H1 (cell line): ENCODE data around the gene APEH. TPM values are rescaled to one million over a fixed set of nuclear protein-coding genes. Genes with fewer than 3 reads are reported as not detected.

Experiments
- CTCF ChIA-PET: fragments of 300-600 bp; sonication (Branson Sonifier 250); formaldehyde crosslinking; loops from one replicate; lab custom pipeline; 2021; ENCODE audit not compliant: partially characterized antibody; lab: Charles Lee
- POLR2A ChIA-PET: fragments of 300-600 bp; sonication (Branson Sonifier 250); formaldehyde crosslinking; loops from one replicate; lab custom pipeline; 2021; ENCODE audit warnings: inconsistent platforms; ENCODE audit not compliant: partially characterized antibody; lab: Charles Lee
- DNase-seq, 2 experiments: peaks; one replicate each; pipeline versions ENCODE4 v3.0.0 to v3.0.0-alpha.2; 2010 to 2022; ENCODE audit warnings: low spot score in 2 of 2, low read depth in 1 of 2, mixed read lengths in 1 of 2
- FAIRE-seq: peaks from 2 replicates; lab custom pipeline; 2011; peaks lifted over from hg19 to GRCh38; lab: Jason Lieb, UNC
- H2AFZ ChIP-seq: 2 replicates; pipeline ENCODE4 v1.8.1; 2012; ENCODE audit warnings: low read length, inconsistent platforms
- H2AK5ac ChIP-seq: 2 replicates; pipeline ENCODE4 v1.6.1; 2013; ENCODE audit warnings: low read depth, low read length
- H2BK120ac ChIP-seq: replicated peaks from 2 replicates; pipeline ENCODE3; 2013; ENCODE audit warnings: low read depth, low read length, inconsistent platforms
- H2BK12ac ChIP-seq: 2 replicates; pipeline ENCODE4 v1.6.1; 2013; ENCODE audit warnings: low read depth, low read length
- H2BK15ac ChIP-seq: 2 replicates; pipeline ENCODE4 v1.6.1; 2013; ENCODE audit warnings: low read length
- H2BK20ac ChIP-seq: 2 replicates; pipeline ENCODE4 v1.6.1; 2013; ENCODE audit warnings: low read length
- H2BK5ac ChIP-seq: 2 replicates; pipeline ENCODE4 v1.6.1; 2013; ENCODE audit warnings: low read depth, low read length
- H3K14ac ChIP-seq: 2 replicates; pipeline ENCODE4 v1.6.1; 2013; ENCODE audit warnings: inconsistent platforms; ENCODE audit not compliant: insufficient read length
- H3K18ac ChIP-seq: 2 replicates; pipeline ENCODE4 v1.6.1; 2013; ENCODE audit warnings: low read length; ENCODE audit errors: extremely low read depth
- H3K23ac ChIP-seq: 2 replicates; pipeline ENCODE4 v1.6.1; 2013; ENCODE audit warnings: inconsistent platforms; ENCODE audit not compliant: insufficient read length
- H3K23me2 ChIP-seq: 2 replicates; pipeline ENCODE4 v1.6.1; 2013; ENCODE audit warnings: low read depth, low read length
- H3K27ac ChIP-seq: 2 replicates; pipeline ENCODE4 v1.6.1; 2011; ENCODE audit warnings: low read depth, low read length, inconsistent platforms
- H3K27me3 ChIP-seq, 4 experiments: replicated peaks in 1 of 4; 1 replicate in 1 of 4; 2 replicates in 3 of 4; pipeline versions ENCODE4 v1.6.1 to v1.8.1; 2011 to 2013; ENCODE audit warnings: low read length in 3 of 4, mild to moderate bottlenecking in 3 of 4, inconsistent platforms in 2 of 4, mixed read lengths in 2 of 4, moderate library complexity in 1 of 4; ENCODE audit not compliant: control insufficient read depth in 3 of 4, insufficient read depth in 3 of 4; ENCODE audit errors: extremely low read depth in 1 of 4
- H3K36me3 ChIP-seq, 4 experiments: 2 replicates each; pipeline versions ENCODE4 v1.6.1 to v1.8.1; 2011 to 2013; ENCODE audit warnings: mild to moderate bottlenecking in 4 of 4, low read length in 3 of 4, moderate library complexity in 2 of 4, control low read depth in 1 of 4, inconsistent platforms in 1 of 4; ENCODE audit not compliant: insufficient read depth in 4 of 4, control insufficient read depth in 2 of 4
- H3K4ac ChIP-seq: replicated peaks from 2 replicates; pipeline ENCODE3; 2013; ENCODE audit warnings: low read length, low read depth, mixed read lengths, inconsistent platforms; ENCODE audit not compliant: insufficient read length
- H3K4me1 ChIP-seq, 4 experiments: replicated peaks in 1 of 4; 1 replicate in 1 of 4; 2 replicates in 3 of 4; pipeline versions ENCODE4 v1.6.1 to v1.8.1; 2011 to 2013; ENCODE audit warnings: low read length in 3 of 4, inconsistent platforms in 2 of 4, mixed read lengths in 1 of 4; ENCODE audit not compliant: insufficient read depth in 4 of 4, control insufficient read depth in 3 of 4
- H3K4me2 ChIP-seq, 2 experiments: 2 replicates each; pipeline versions ENCODE4 v1.6.1 to v1.8.1; 2011 to 2013; ENCODE audit warnings: low read depth in 2 of 2, low read length in 2 of 2, control low read depth in 1 of 2, inconsistent platforms in 1 of 2, mild to moderate bottlenecking in 1 of 2; ENCODE audit not compliant: insufficient read depth in 1 of 2
- H3K4me3 ChIP-seq, 4 experiments: fragments of 200-600, 300-600 bp in 1 of 4; sonication (generic), shearing (Covaris generic), sonication (Bioruptor Twin) in 1 of 4; 2 replicates each; pipeline versions ENCODE4 v1.5.1 to v1.8.1; 2011 to 2016; ENCODE audit warnings: low read length in 4 of 4, low read depth in 3 of 4, control low read depth in 2 of 4, inconsistent platforms in 2 of 4, mild to moderate bottlenecking in 2 of 4, mixed read lengths in 1 of 4, moderate library complexity in 1 of 4; ENCODE audit not compliant: insufficient read depth in 2 of 4; ENCODE audit errors: extremely low read depth in 1 of 4
- H3K56ac ChIP-seq: replicated peaks from 2 replicates; pipeline ENCODE3; 2013; ENCODE audit warnings: low read depth, mild to moderate bottlenecking, mixed read lengths, low read length, inconsistent platforms; ENCODE audit not compliant: insufficient read length
- H3K79me1 ChIP-seq: 2 replicates; pipeline ENCODE4 v1.6.1; 2013; ENCODE audit warnings: low read depth, low read length, control low read depth
- H3K79me2 ChIP-seq, 2 experiments: 2 replicates each; pipeline versions ENCODE4 v1.6.1 to v1.8.1; 2012 to 2013; ENCODE audit warnings: low read length in 2 of 2, mild to moderate bottlenecking in 2 of 2, inconsistent platforms in 1 of 2; ENCODE audit not compliant: insufficient read depth in 2 of 2, control insufficient read depth in 1 of 2
- H3K9ac ChIP-seq, 4 experiments: replicated peaks in 1 of 4; 1 replicate in 1 of 4; 2 replicates in 3 of 4; pipeline versions ENCODE4 v1.6.1 to v1.8.1; 2011 to 2013; ENCODE audit warnings: low read depth in 3 of 4, low read length in 3 of 4, control low read depth in 2 of 4, mild to moderate bottlenecking in 2 of 4, moderate library complexity in 2 of 4, inconsistent platforms in 1 of 4; ENCODE audit errors: extremely low read depth in 1 of 4
- H3K9me3 ChIP-seq, 2 experiments: 2 replicates each; pipeline versions ENCODE4 v1.6.1 to v1.8.1; 2012 to 2013; ENCODE audit warnings: mild to moderate bottlenecking in 2 of 2, moderate library complexity in 2 of 2, control low read depth in 1 of 2, inconsistent platforms in 1 of 2, low read depth in 1 of 2, low read length in 1 of 2, mixed read lengths in 1 of 2; ENCODE audit not compliant: insufficient read depth in 2 of 2
- H4K20me1 ChIP-seq, 2 experiments: replicated peaks in 1 of 2; 2 replicates each; pipeline versions ENCODE3 to v1.8.1; 2011 to 2013; ENCODE audit warnings: inconsistent platforms in 2 of 2, low read length in 2 of 2, mild to moderate bottlenecking in 1 of 2; ENCODE audit not compliant: insufficient read depth in 2 of 2, control insufficient read depth in 1 of 2
- H4K5ac ChIP-seq: 2 replicates; pipeline ENCODE4 v1.6.1; 2013; ENCODE audit warnings: low read length, low read depth, mixed read lengths, inconsistent platforms; ENCODE audit not compliant: insufficient read length
- H4K8ac ChIP-seq: 2 replicates; pipeline ENCODE4 v1.8.0; 2013; ENCODE audit warnings: mild to moderate bottlenecking, moderate library complexity, low read length, inconsistent platforms; ENCODE audit not compliant: insufficient read depth; ENCODE audit errors: extremely low read depth
- H4K91ac ChIP-seq: replicated peaks from 2 replicates; pipeline ENCODE3; 2013; ENCODE audit warnings: low read length, mixed read lengths, inconsistent platforms; ENCODE audit not compliant: insufficient read length
- BCL11A ChIP-seq, 2 experiments: IDR thresholded peaks; one replicate each; pipeline ENCODE4 v1.6.1; 2011; ENCODE audit warnings: low read depth in 2 of 2, low read length in 2 of 2, mild to moderate bottlenecking in 2 of 2
- EGR1 ChIP-seq: IDR thresholded peaks from 2 replicates; pipeline ENCODE4 v1.6.1; 2011; ENCODE audit warnings: low read depth, low read length, borderline replicate concordance
- RFX5 ChIP-seq: IDR thresholded peaks from 2 replicates; pipeline ENCODE4 v1.6.1; 2011; ENCODE audit warnings: low read depth, low read length, improper control_type of control experiment, borderline replicate concordance
- SUZ12 ChIP-seq: fragments of 200-600 bp; sonication (generic); IDR thresholded peaks from 2 replicates; pipeline ENCODE4 v1.6.1; 2012; ENCODE audit warnings: mild to moderate bottlenecking, inconsistent platforms, low read length, moderate library complexity, mixed read lengths
- WGBS, 2 experiments: shearing (Covaris generic) in 1 of 2; methylation state at CpG; one replicate each; pipeline versions ENCODE4 v1.1.6 to v1.1.7; 2013 to 2015; ENCODE audit warnings: low lambda C conversion rate in 2 of 2, mixed read lengths in 2 of 2, inconsistent platforms in 1 of 2, low coverage in 1 of 2, missing lambda C conversion rate in 1 of 2; ENCODE audit not compliant: insufficient replicate concordance in 2 of 2, insufficient coverage in 1 of 2, insufficient read length in 1 of 2; ENCODE audit errors: extremely low coverage in 1 of 2, missing lambda C conversion rate in 1 of 2; 5-methylcytosine and 5-hydroxymethylcytosine counted together
- polyA plus RNA-seq, 7 experiments: library from polyadenylated mRNA; depleted of rRNA in 3 of 7; stranded (reverse) in 5 of 7; unstranded in 2 of 7; fragments of >200 nt in 5 of 7; fragments of 200-250 nt in 2 of 7; gene quantifications; 1 replicate in 5 of 7; 2 replicates in 1 of 7; 4 replicates in 1 of 7; pipeline versions ENCODE4 v1.2.1 to v1.2.3, GENCODE V29; 2011 to 2013; ENCODE audit warnings: missing spikeins in 2 of 7, mixed read lengths in 2 of 7
- total RNA-seq: library from RNA; stranded (reverse); fragmentation: NEBNext Ultra II Directional; extraction: Animal tissue kit (Norgen Biotek cat#: 25700); gene quantifications from 2 replicates; pipeline ENCODE4 v1.2.1, GENCODE V29; 2021

The APEH gene
- total and polyA plus RNA-seq, 2 of the 8 experiments (the other 6 are each of a cell fraction or from before 2014, with no cell fraction given), result 222 to 260 TPM

GRCh38 chr3:49725906-49726681, 51.9 kb downstream of the APEH start:
- H4K5ac ChIP-seq, result no peak overlapping the region
- no peak overlapping the region for H3K14ac ChIP-seq
- no peak overlapping the region for H3K18ac ChIP-seq
- FAIRE-seq (no peak), DNase-seq (no peak)
- 94% methylated on average over 8 of the region's 11 CpGs; no CpG with 5 or more reads in 1 of the 2 experiments for WGBS, 2 experiments
- TF ChIP-seq RFX5 (no peak), EGR1 (no peak), BCL11A (IDR thresholded peaks at IDR 0.05; ENCODE audit: low read depth in 2 of 2, low read length in 2 of 2) (no peak), SUZ12 (no peak)
- H3K27ac ChIP-seq, result no peak overlapping the region
- H3K23ac ChIP-seq, result no peak overlapping the region
- H3K4me3 ChIP-seq, result no peak overlapping the region
- no peaks in the 10 kb centered on the region for H3K27me3 ChIP-seq
- POLR2A ChIA-PET, result interaction anchor here (1.2 to 4.8 kb wide), 3 partner anchors 8 to 61 kb away, joined by 6 to 18 read pairs (median 6); partner anchors contain the start of gene IP6K1
- no peak overlapping the region for H4K91ac ChIP-seq
- no peak overlapping the region for H2BK20ac ChIP-seq
- no peak overlapping the region for H2BK15ac ChIP-seq
- no peak overlapping the region for H3K4ac ChIP-seq
- H2AK5ac ChIP-seq, result no peak overlapping the region
- H3K9me3 ChIP-seq, result no peaks in the 10 kb centered on the region
- no peak overlapping the region for H2BK5ac ChIP-seq
- no peak overlapping the region for H2AFZ ChIP-seq
- H3K79me2 ChIP-seq, result peaks cover 0 to 8% of the 10 kb centered on the region in 2 experiments; a peak in 1 of 4 replicates
- H3K79me1 ChIP-seq, result peaks cover 5% of the 10 kb centered on the region; the same call in 1 of the 2 replicates
- no peak overlapping the region for H2BK12ac ChIP-seq
- no peak overlapping the region for H3K9ac ChIP-seq
- H3K56ac ChIP-seq, result no peak overlapping the region
- H3K36me3 ChIP-seq, result peaks cover 10 to 25% (median 21%) of the 10 kb centered on the region in 4 experiments
- H2BK120ac ChIP-seq, result no peak overlapping the region
- peaks cover 0 to 15% (median 8%) of the 10 kb centered on the region in 4 experiments; a peak in 6 of 7 replicates for H3K4me1 ChIP-seq
- H3K4me2 ChIP-seq, result no peak overlapping the region
- H4K20me1 ChIP-seq, result peaks cover 5 to 13% of the 10 kb centered on the region in 2 experiments
- CTCF ChIA-PET, result interaction anchor here (0.8 to 1.5 kb wide), 4 partner anchors 22 to 179 kb away, joined by 3 read pairs; no protein-coding TSS in a partner anchor
- peaks cover 6% of the 10 kb centered on the region; the same call in 1 of the 2 replicates for H3K23me2 ChIP-seq
- H4K8ac ChIP-seq, result no peak overlapping the region
